Measurements from ENCODE around the gene RASD2. TPM values are rescaled to one million over a fixed set of nuclear protein-coding genes. Genes with fewer than 3 reads are reported as not detected.

Gene RASD2
- total RNA-seq, 4 donors from 2014 or later, result 1.8 to 5.4 (median 1.9) TPM

DNA sequence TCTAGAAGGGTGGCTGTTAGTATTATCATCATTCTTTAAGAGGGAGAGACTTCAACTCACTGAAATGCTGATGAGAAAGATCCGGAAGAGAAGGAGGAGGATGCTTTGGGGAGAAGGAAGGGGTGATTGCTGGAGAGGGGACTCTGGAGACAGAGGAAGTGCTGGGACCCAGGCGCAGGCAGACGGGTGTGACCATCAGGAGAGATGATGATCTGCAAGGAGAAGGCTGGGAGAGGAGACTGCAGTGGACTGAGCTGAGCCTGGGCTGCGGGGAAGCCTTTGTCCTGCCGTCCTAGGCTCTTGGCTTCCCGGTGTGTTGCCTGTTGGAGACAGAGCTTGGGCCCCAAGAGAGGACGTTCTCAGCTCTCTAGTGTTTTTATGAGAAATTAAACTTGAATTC lies 22.6 kb downstream of the RASD2 start:
- DNase-seq (no peak), ATAC-seq (no peak)
- TF ChIP-seq, protein P1, sequence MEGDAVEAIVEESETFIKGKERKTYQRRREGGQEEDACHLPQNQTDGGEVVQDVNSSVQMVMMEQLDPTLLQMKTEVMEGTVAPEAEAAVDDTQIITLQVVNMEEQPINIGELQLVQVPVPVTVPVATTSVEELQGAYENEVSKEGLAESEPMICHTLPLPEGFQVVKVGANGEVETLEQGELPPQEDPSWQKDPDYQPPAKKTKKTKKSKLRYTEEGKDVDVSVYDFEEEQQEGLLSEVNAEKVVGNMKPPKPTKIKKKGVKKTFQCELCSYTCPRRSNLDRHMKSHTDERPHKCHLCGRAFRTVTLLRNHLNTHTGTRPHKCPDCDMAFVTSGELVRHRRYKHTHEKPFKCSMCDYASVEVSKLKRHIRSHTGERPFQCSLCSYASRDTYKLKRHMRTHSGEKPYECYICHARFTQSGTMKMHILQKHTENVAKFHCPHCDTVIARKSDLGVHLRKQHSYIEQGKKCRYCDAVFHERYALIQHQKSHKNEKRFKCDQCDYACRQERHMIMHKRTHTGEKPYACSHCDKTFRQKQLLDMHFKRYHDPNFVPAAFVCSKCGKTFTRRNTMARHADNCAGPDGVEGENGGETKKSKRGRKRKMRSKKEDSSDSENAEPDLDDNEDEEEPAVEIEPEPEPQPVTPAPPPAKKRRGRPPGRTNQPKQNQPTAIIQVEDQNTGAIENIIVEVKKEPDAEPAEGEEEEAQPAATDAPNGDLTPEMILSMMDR (IDR thresholded peaks at IDR 0.05 in 4 of 5, conservative IDR thresholded peaks at IDR 0.05 in 1 of 5), result no peak
- no peak for TF ChIP-seq POLR2A (IDR thresholded peaks at IDR 0.05)
- Histone ChIP-seq H3K27ac (no peak overlapping the region), H3K4me3 (no peak overlapping the region), H3K9me3 (no peaks in the 10 kb centered on the region), H3K4me1 (peaks cover 11 to 18% of the 10 kb centered on the region in 2 donors), H3K27me3 (no peaks in the 10 kb centered on the region), H3K36me3 (no peaks in the 10 kb centered on the region)
- intact Hi-C loops (cut with DNase I; ENCODE audit: low total_unique reads), result no loop called here
- in situ Hi-C loops (cut with MboI; ENCODE audit: low sequenced_read_pairs in 4 of 4), result no loop called here

DNA sequence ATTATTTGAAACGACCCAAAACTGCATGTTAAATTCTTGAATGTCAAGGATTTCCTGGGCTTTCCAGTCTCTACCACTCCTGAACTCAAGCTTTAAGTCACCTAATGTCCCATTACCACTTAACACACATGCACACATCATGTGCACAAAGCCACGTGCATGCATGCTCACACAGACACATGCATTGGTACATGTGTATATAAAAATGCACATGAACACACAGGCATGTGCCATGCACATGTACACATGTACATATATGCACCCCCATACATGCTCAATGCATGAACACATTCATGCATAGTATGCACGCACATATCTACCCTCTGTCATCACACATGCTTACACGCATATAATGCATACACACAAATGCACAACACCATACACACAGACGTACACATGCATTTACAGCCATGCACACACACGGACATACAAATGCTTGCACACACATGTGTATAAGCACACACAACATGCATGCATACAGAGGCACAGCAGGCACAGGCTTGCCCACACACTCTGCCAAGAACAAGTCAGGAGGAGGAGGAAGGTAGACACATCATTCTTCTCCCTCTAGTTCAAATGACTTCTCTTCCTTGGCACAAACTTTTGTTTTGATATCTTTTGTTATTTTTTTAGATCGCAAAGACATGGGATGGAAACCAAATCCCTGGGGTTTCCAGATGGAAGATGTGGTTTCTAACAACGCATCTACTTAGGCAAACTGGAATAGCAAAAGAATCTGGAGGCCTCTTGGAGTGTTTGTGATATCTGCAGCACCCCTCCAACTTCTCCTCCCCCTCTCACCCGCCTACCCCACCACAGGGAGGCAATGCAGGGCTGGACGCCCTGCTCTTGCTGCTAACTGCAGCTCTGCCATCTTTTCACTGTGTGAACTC lies 24.6 kb downstream of the RASD2 start:
- no peak for TF ChIP-seq POLR2A (IDR thresholded peaks at IDR 0.05)
- TF ChIP-seq, protein P1 (IDR thresholded peaks at IDR 0.05 in 4 of 5, conservative IDR thresholded peaks at IDR 0.05 in 1 of 5), result no peak
- Histone ChIP-seq H3K4me1 (peaks cover 11 to 27% of the 10 kb centered on the region in 2 donors), H3K27ac (no peak overlapping the region), H3K36me3 (no peaks in the 10 kb centered on the region), H3K9me3 (no peaks in the 10 kb centered on the region), H3K4me3 (no peak overlapping the region), H3K27me3 (no peaks in the 10 kb centered on the region)
- no peak for DNase-seq
- intact Hi-C loops (cut with DNase I; ENCODE audit: low total_unique reads), result no loop called here
- ATAC-seq, result no peak
- in situ Hi-C loops (cut with MboI; ENCODE audit: low sequenced_read_pairs in 4 of 4), result no loop called here

DNA sequence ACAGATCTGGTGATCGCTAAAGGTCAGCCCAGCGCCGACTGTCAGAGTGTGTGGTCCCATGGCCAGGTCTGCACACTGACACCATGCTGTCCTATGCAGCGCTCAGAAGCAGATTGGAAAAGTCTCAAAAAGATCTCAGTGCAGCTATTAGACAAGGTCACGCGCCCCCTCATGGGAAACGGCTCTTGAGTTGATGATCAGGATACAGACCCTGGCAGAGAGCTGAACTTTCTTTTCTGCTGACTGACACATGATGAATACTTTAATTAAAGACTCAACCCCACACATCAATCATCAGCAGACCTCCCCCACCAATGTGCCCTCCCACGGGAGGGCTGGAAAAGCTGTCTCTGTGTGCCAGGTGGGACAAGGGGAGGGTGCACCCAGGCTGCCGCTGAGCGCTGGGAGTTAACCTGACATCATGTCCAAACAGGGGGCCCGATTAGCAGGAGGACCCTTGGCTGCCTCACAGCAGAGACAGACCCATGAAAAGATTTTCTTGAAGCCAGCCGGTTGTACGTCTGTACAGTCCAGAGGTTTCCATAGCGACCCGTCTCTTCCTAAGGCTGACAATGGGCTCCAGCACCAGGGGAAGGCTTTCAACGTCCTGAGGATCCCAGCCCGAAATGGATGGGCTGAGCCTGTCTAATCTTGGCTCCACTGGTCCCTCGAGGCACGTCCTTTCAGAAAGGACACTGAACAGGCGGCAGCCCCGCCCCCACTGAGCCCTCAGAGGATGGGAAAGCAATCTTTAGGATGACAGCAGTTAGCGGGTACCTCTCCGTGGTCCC lies 26.9 kb downstream of the RASD2 start:
- no peaks in the 10 kb centered on the region for H3K9me3 ChIP-seq
- H3K36me3 ChIP-seq, result no peaks in the 10 kb centered on the region
- no peaks in the 10 kb centered on the region for H3K27me3 ChIP-seq
- peak overlapping the region in 2 of 4 donors; percentile 4 to 55 for H3K27ac ChIP-seq
- H3K4me3 ChIP-seq, result no peak overlapping the region
- H3K4me1 ChIP-seq, result peaks cover 11 to 27% of the 10 kb centered on the region in 2 donors
- in situ Hi-C loops (cut with MboI; ENCODE audit: low sequenced_read_pairs in 4 of 4), result no loop called here
- intact Hi-C loops (cut with DNase I; ENCODE audit: low total_unique reads), result no loop called here
- ATAC-seq (peak in 1 of 2 donors; percentile 37), DNase-seq (no peak)
- no peak for TF ChIP-seq POLR2A (IDR thresholded peaks at IDR 0.05)
- TF ChIP-seq, protein P1 (IDR thresholded peaks at IDR 0.05 in 4 of 5, conservative IDR thresholded peaks at IDR 0.05 in 1 of 5), result no peak

DNA sequence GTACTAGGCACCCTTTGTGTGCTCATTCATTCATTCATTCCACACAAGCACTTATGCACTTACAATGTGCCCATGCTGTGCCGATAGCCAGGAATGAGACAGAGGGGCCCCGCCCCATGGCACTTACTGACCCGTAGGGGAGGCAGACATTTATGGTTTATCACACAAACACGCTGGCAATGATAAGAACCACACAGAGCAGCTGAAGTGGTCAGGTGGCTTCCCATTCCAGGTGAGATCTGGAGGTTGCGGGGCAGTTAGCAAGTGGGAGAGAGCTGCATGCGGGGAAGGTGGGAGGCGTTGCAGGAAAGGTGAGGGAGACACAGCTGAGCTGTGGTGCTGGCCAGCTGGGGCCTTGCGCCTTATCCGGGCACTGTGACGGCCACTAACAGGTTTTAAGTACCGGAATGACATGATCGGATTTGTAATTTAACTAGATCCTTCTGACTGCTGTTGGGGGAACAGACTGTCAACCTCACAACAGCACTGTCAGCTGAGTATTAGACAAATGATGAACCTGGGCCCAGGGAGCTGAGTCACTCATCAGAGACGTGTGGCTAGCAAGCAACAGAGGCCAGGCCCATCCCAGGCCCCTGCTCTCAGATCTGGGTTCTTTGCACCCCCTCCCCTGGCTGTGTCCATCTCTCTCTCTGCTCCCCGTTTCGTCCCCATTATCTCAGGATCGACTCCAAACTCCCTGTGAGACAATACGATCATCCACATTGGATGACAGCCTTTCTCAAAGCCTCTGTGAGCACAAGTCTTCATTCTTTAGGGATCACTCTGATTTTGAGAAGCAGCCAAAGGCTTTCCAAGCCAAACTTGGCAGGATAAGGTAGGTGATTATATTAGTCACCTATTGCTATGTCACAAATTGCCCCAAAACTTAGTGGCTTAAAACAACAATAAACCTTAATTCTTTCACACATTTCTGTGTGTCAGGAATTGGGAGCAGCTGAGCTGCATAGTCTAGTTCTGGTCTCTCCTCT lies 28.4 kb downstream of the RASD2 start:
- in situ Hi-C loops (cut with MboI; ENCODE audit: low sequenced_read_pairs in 4 of 4), result no loop called here
- H3K27ac ChIP-seq, result peak overlapping the region in 2 of 4 donors; percentile 44 to 68

More for the DNA sequence above, 28.4 kb downstream of the RASD2 start:
- H3K9me3 ChIP-seq, result no peaks in the 10 kb centered on the region
- no peak for TF ChIP-seq POLR2A (IDR thresholded peaks at IDR 0.05)
- TF ChIP-seq, protein P1 (IDR thresholded peaks at IDR 0.05 in 4 of 5, conservative IDR thresholded peaks at IDR 0.05 in 1 of 5), result no peak
- intact Hi-C loops (cut with DNase I; ENCODE audit: low total_unique reads), result no loop called here
- ATAC-seq (peak; percentile 50 to 94), DNase-seq (no peak)
- H3K36me3 ChIP-seq, result no peaks in the 10 kb centered on the region
- no peak overlapping the region for H3K4me3 ChIP-seq
- peaks cover 11 to 27% of the 10 kb centered on the region in 2 donors for H3K4me1 ChIP-seq
- no peaks in the 10 kb centered on the region for H3K27me3 ChIP-seq

Measured in gastrocnemius medialis (tissue), 4 donors.